Measurements from ENCODE around the gene PHF20. TPM values are rescaled to one million over a fixed set of nuclear protein-coding genes. Genes with fewer than 3 reads are reported as not detected.
"Not testable (repeated sequence)": the region's sequence is repeated elsewhere in the genome, so short reads cannot be mapped to it uniquely, and the experiment has no call there.

The PHF20 gene
- total and polyA plus RNA-seq, 9 donors = 17.6 to 70.0 (median 47.0) TPM

DNA sequence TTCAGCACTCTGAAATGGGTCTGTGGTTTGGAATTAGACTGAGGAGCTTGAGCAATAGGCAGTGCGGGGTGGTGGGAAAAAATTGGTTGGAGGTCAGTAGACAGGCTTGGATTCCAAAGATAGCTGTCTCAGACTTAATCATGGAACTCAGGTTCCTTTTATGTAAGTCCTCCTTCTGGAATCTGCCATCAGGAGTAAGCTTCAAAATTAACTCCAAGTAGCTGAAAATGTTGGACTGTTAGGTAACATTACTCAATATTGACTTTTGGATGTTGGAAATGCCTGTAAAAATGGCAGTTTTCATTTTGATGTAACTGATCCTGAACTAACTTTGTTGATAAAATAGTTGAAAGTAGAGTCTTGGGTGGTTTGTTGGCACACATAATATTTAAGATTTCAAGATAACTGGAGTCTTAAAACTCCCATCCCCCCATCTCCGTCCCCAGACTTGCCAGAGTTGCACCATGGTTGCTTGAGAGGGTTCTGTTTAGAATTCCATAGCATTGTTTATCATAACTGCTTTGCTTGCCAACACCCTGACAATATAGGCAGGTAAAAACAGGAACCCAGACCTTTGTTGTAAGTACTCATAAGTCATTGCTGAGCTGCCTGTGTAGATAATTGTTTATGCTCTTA, 83.0 kb downstream of the PHF20 start:
- no peak overlapping the region for H3K4me3 ChIP-seq
- no peak for DNase-seq
- no peaks in the 10 kb centered on the region for H3K9me3 ChIP-seq
- no peak for TF ChIP-seq EP300 (IDR thresholded peaks at IDR 0.05)
- no peak for TF ChIP-seq POLR2A (IDR thresholded peaks at IDR 0.05)
- TF ChIP-seq, protein P1, sequence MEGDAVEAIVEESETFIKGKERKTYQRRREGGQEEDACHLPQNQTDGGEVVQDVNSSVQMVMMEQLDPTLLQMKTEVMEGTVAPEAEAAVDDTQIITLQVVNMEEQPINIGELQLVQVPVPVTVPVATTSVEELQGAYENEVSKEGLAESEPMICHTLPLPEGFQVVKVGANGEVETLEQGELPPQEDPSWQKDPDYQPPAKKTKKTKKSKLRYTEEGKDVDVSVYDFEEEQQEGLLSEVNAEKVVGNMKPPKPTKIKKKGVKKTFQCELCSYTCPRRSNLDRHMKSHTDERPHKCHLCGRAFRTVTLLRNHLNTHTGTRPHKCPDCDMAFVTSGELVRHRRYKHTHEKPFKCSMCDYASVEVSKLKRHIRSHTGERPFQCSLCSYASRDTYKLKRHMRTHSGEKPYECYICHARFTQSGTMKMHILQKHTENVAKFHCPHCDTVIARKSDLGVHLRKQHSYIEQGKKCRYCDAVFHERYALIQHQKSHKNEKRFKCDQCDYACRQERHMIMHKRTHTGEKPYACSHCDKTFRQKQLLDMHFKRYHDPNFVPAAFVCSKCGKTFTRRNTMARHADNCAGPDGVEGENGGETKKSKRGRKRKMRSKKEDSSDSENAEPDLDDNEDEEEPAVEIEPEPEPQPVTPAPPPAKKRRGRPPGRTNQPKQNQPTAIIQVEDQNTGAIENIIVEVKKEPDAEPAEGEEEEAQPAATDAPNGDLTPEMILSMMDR (IDR thresholded peaks at IDR 0.05) = no peak
- H3K27ac ChIP-seq = no peak overlapping the region
- 94 to 99% (median 98%) methylated on average over 2 of the region's 2 CpGs for WGBS, 3 donors
- no peaks in the 10 kb centered on the region for H3K27me3 ChIP-seq
- no peaks in the 10 kb centered on the region for H3K36me3 ChIP-seq
- intact Hi-C loops (cut with DNase I) = no loop called here
- no peaks in the 10 kb centered on the region for H3K4me1 ChIP-seq (ENCODE audit: insufficient read depth)

DNA sequence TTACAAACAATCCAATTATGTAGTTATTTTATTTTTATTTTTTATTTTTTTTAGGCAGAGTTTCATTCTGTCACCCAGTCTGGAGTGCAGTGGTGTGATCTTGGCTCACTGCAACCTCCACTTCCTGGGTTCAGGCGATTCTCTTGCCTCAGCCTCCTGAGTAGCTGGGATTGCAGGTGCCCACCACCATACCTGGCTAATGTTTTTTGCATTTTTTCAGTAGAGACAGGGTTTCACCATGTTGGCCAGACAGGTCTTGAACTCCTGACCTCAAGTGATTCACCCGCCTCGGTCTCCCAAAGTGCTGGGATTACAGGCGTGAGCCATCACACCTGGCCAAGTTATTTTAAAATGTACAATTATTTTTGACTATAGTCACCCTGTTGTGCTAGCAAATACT, 83.8 kb downstream of the PHF20 start:
- H3K36me3 ChIP-seq; H3K4me3 ChIP-seq; intact Hi-C loops (cut with DNase I); H3K9me3 ChIP-seq; H3K27ac ChIP-seq; H3K27me3 ChIP-seq; H3K4me1 ChIP-seq (ENCODE audit: insufficient read depth); DNase-seq: not testable (repeated sequence)
- WGBS, 3 donors = 94 to 97% (median 95%) methylated on average over 4 of the region's 4 CpGs

DNA sequence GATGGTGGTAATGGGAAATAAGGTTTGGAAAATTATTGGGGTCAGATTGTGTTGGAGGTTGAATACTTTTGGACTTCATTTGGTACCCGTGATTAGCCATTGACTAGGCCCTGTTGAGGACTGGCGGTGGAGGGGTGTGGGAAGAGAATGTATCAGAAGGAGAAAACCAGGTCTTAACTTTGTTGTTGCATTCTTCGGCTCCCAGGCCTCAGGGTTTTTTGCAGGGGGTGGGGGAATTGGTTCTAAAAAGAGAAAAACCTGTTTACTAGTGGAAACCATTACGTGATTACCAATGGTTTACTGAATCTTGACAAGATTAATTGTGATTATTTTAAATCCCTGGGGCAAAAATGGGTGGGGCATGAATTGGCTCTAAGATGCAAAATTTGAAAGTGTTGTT, 85.1 kb downstream of the PHF20 start:
- Histone ChIP-seq H3K27me3 (no peaks in the 10 kb centered on the region), H3K4me1 (ENCODE audit: insufficient read depth) (no peaks in the 10 kb centered on the region), H3K36me3 (no peaks in the 10 kb centered on the region), H3K27ac (no peak overlapping the region), H3K9me3 (no peaks in the 10 kb centered on the region), H3K4me3 (no peak overlapping the region)
- 77 to 88% (median 77%) methylated on average over 4 of the region's 4 CpGs for WGBS, 3 donors
- TF ChIP-seq EP300 (IDR thresholded peaks at IDR 0.05) (no peak), POLR2A (IDR thresholded peaks at IDR 0.05) (no peak)
- TF ChIP-seq, protein P1 (IDR thresholded peaks at IDR 0.05) = no peak
- DNase-seq = no peak
- intact Hi-C loops (cut with DNase I) = no loop called here

DNA sequence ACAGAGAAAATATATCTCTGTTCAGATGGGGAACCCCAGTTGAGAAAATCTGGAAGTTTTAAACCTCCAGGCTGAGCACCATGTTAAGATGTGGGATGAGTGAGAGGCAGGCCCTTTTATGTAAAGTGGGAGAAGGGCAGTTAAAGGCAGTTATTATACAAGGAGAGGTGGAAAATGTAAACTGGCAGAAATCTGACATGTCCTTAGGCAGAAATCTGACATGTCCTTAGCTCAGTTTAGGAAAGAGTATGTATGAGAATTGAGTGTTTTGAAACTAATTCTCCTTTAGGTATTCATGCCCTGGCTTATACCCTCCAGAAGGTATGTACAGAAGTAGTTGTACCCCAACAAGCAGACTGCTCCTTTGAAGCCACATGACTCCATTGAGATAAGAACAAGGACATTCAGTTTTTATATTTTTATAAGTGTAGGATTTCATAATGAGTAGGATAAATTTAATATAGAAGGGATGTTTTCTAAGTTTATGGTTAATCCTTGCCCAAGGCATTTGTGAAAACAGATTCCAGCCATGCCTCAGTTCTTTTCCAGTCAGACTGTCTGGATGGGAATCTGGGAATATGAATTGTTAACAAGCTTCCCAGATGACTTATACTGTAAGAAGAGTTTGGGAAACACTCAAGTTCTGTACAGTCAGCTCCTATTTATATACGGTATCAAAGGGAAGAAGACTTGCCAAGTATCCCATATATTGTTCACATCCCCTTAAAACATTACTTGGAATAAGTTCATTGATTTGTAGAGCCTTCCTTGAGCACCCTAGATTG, 94.8 kb downstream of the PHF20 start:
- H3K4me1 ChIP-seq (ENCODE audit: insufficient read depth) = peaks cover 1% of the 10 kb centered on the region
- no peak for TF ChIP-seq EP300 (IDR thresholded peaks at IDR 0.05)
- no peak for TF ChIP-seq POLR2A (IDR thresholded peaks at IDR 0.05)
- TF ChIP-seq, protein P1 (IDR thresholded peaks at IDR 0.05) = no peak
- H3K9me3 ChIP-seq = no peaks in the 10 kb centered on the region
- H3K4me3 ChIP-seq = no peak overlapping the region
- DNase-seq = no peak
- H3K36me3 ChIP-seq = no peaks in the 10 kb centered on the region
- no peak overlapping the region for H3K27ac ChIP-seq
- H3K27me3 ChIP-seq = no peaks in the 10 kb centered on the region
- intact Hi-C loops (cut with DNase I) = no loop called here
- WGBS, 3 donors = 45 to 60% (median 51%) methylated on average over 1 of the region's 1 CpG

Data from ovary (tissue), 9 donors.